Measurements from ENCODE around the gene COL16A1. TPM values are rescaled to one million over a fixed set of nuclear protein-coding genes. Genes with fewer than 3 reads are reported as not detected.

The COL16A1 gene
- polyA plus RNA-seq, 1 experiment, result 35.4 TPM

DNA sequence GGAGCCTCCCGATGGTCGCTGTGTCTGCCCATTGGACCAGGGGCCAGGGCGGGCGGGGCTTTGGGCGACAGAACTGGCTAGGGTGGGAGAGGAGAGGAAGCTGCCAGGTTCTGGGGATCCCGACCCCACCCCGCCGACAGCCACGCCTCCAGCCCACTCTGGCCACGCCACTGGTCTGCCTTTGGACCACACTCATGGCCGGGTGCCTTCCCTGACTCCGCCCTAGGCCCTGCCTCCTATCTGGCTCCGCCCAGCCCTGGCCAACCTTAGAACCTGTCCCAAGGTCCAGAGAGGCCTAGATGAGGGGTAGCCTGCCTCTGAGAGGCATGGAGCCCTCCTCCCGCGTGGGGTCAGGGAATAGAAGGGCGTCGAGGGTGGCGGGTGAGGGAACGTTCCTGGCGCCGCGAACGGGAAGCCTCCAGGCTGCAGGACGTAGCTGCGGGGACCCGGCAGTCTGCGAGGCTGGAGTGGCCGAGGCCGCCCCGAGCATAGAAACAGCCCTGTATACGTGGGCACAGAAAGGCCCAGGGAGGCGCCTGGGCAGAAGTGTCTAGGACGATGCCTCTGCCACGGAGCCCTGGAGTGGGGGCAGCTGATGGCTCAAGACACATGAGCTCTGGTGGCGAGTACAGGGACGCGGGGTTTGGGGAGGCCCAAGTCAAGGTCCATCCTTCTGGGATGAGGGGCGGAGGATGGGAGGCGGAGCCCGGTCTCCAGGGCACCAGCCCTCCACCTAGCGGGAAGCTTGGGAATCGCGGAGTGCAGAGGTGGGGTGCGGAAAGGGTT lies 11.5 kb upstream of the COL16A1 start:
- peak overlapping the region; percentile 84 for H3K27ac ChIP-seq (ENCODE audit: low read depth, low read length)
- peak overlapping the region; percentile 48 for H3K4me3 ChIP-seq (ENCODE audit: low read depth, low read length)
- DNase-seq (ENCODE audit: low read depth, low spot score), result peak; percentile 55
- POLR2A ChIA-PET, result interaction anchor here (1.0 to 1.9 kb wide), 4 partner anchors 10 to 76 kb away, joined by 3 to 15 read pairs (median 3); partner anchors contain the start of gene COL16A1
- H3K9me3 ChIP-seq (ENCODE audit: control insufficient read depth, insufficient read depth, low read length), result peaks cover 3% of the 10 kb centered on the region; the same call in 1 of the 2 replicates
- CTCF ChIA-PET, result interaction anchor here (0.8 to 4.7 kb wide), 23 partner anchors 11 to 249 kb away, joined by 3 to 41 read pairs (median 4); partner anchors contain the start of gene COL16A1
- H3K27me3 ChIP-seq (ENCODE audit: control insufficient read depth, insufficient read depth, low read length), result peaks cover 5% of the 10 kb centered on the region
- TF ChIP-seq, protein P1, sequence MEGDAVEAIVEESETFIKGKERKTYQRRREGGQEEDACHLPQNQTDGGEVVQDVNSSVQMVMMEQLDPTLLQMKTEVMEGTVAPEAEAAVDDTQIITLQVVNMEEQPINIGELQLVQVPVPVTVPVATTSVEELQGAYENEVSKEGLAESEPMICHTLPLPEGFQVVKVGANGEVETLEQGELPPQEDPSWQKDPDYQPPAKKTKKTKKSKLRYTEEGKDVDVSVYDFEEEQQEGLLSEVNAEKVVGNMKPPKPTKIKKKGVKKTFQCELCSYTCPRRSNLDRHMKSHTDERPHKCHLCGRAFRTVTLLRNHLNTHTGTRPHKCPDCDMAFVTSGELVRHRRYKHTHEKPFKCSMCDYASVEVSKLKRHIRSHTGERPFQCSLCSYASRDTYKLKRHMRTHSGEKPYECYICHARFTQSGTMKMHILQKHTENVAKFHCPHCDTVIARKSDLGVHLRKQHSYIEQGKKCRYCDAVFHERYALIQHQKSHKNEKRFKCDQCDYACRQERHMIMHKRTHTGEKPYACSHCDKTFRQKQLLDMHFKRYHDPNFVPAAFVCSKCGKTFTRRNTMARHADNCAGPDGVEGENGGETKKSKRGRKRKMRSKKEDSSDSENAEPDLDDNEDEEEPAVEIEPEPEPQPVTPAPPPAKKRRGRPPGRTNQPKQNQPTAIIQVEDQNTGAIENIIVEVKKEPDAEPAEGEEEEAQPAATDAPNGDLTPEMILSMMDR (IDR thresholded peaks at IDR 0.05; ENCODE audit: low read depth, low read length), result peak; percentile 92

DNA sequence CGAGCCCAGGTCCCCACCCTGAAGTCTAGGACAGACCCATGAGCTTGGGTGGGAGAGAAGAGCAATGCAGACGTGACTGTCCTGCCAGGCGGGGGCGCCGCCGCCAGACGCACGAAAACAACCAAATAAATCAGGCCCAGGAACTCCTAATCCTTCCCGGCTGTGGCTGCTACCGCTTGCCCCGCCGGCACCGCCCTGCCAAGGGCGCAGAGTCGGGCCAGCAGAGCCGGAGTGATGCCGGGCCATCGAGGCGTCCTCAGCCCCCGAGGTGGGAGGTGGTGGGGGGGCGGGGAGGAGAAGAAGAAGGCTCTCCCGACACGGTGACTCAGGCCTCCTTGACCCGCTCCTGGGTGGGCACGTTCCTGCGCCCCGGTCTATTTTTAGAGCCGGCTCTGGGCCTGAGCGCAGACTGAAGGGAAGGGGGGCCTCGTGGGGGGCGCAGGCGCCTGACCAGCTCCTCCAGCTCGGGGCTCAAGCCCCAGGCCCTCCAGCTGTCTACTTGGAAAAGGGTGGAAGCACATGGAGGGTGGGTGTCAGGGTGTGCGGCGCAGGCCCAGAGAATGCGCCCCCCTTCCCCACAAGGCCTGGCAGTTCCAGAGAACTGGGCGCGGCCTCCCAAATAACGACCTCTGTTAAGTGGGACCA lies 10.7 kb upstream of the COL16A1 start:
- DNase-seq (ENCODE audit: low read depth, low spot score), result no peak
- Histone ChIP-seq H3K4me3 (ENCODE audit: low read depth, low read length) (peak overlapping the region; percentile 10; the same call in 1 of the 2 replicates), H3K27ac (ENCODE audit: low read depth, low read length) (peak overlapping the region; percentile 84), H3K27me3 (ENCODE audit: control insufficient read depth, insufficient read depth, low read length) (peaks cover 5% of the 10 kb centered on the region), H3K9me3 (ENCODE audit: control insufficient read depth, insufficient read depth, low read length) (peaks cover 3% of the 10 kb centered on the region; the same call in 1 of the 2 replicates)
- POLR2A ChIA-PET, result interaction anchor here (0.7 to 1.9 kb wide), 6 partner anchors 9 to 75 kb away, joined by 3 to 15 read pairs (median 4); partner anchors contain the start of gene COL16A1
- TF ChIP-seq, protein P1 (IDR thresholded peaks at IDR 0.05; ENCODE audit: low read depth, low read length), result peak; percentile 51
- CTCF ChIA-PET, result interaction anchor here (1.0 to 4.7 kb wide), 10 partner anchors 11 to 249 kb away, joined by 3 to 41 read pairs (median 8); partner anchors contain the start of gene COL16A1

GRCh38 chr1:31712630-31713029 lies 8.8 kb upstream of the COL16A1 start:
- TF ChIP-seq, protein P1 (IDR thresholded peaks at IDR 0.05; ENCODE audit: low read depth, low read length), result no peak
- ChIA-PET POLR2A (interaction anchor here (1.5 to 2.1 kb wide), 3 partner anchors 9 to 68 kb away, joined by 3 to 12 read pairs (median 9); partner anchors contain the start of genes COL16A1 and PEF1), CTCF (interaction anchor here (1.0 to 1.7 kb wide), 4 partner anchors 16 to 251 kb away, joined by 3 to 7 read pairs (median 3); no protein-coding TSS in a partner anchor)
- no peaks in the 10 kb centered on the region for H3K27me3 ChIP-seq (ENCODE audit: control insufficient read depth, insufficient read depth, low read length)
- peak; percentile 55 for DNase-seq (ENCODE audit: low read depth, low spot score)
- peak overlapping the region; percentile 95 for H3K27ac ChIP-seq (ENCODE audit: low read depth, low read length)
- H3K9me3 ChIP-seq (ENCODE audit: control insufficient read depth, insufficient read depth, low read length), result peaks cover 3% of the 10 kb centered on the region; the same call in 1 of the 2 replicates
- H3K4me3 ChIP-seq (ENCODE audit: low read depth, low read length), result peak overlapping the region; percentile 7; the same call in 1 of the 2 replicates

GRCh38 chr1:31712068-31712467 lies 8.3 kb upstream of the COL16A1 start:
- ChIA-PET CTCF (interaction anchor here (1.0 to 1.8 kb wide), 5 partner anchors 15 to 252 kb away, joined by 3 to 7 read pairs (median 3); no protein-coding TSS in a partner anchor), POLR2A (interaction anchor here (1.5 to 2.1 kb wide), 3 partner anchors 8 to 68 kb away, joined by 3 to 12 read pairs (median 9); partner anchors contain the start of genes COL16A1 and PEF1)
- Histone ChIP-seq H3K27me3 (ENCODE audit: control insufficient read depth, insufficient read depth, low read length) (no peaks in the 10 kb centered on the region), H3K4me3 (ENCODE audit: low read depth, low read length) (peak overlapping the region; percentile 7; the same call in 1 of the 2 replicates), H3K27ac (ENCODE audit: low read depth, low read length) (peak overlapping the region; percentile 95), H3K9me3 (ENCODE audit: control insufficient read depth, insufficient read depth, low read length) (peaks cover 3% of the 10 kb centered on the region; the same call in 1 of the 2 replicates)
- TF ChIP-seq, protein P1 (IDR thresholded peaks at IDR 0.05; ENCODE audit: low read depth, low read length), result no peak
- peak; percentile 57 for DNase-seq (ENCODE audit: low read depth, low spot score)
